HepG2 (cell line): ENCODE results near the gene FGFR2. TPM values are rescaled to one million over a fixed set of nuclear protein-coding genes. Genes with fewer than 3 reads are reported as not detected.
A peak's percentile ranks its signal among the peaks of the same experiment; 100 is the strongest.

Source experiments
- ATAC-seq: fragments of 200-7000 bp; cut with Tn5 transposase; 3 replicates; pipeline ENCODE4 v1.9.1; 2020; ENCODE audit warnings: mild to moderate bottlenecking, moderate library complexity
- BruUV-seq: library from RNA; stranded (reverse); fragments of 400-500 nt; replicated peaks from 2 replicates; lab custom pipeline; 2021; lab: Mats Ljungman, UMichigan
- CTCF ChIA-PET: fragments of 300-600 bp; formaldehyde crosslinking; extraction: SDS; loops from one replicate; lab custom pipeline; 2021; ENCODE audit warnings: low total read pairs, inconsistent platforms, low intra/inter-chr PET ratio; lab: Yijun Ruan, JAX
- POLR2A ChIA-PET: fragments of 350-600 bp; sonication (Branson Sonifier 250); formaldehyde crosslinking; loops from one replicate; lab custom pipeline; 2020; ENCODE audit warnings: antibody characterized with exemption, inconsistent platforms; lab: Yijun Ruan, JAX
- DNase-seq: peaks from one replicate; pipeline ENCODE4 v3.0.0-alpha.2; 2015; ENCODE audit warnings: low spot score
- FAIRE-seq: peaks from 3 replicates; lab custom pipeline; 2011; peaks lifted over from hg19 to GRCh38; lab: Jason Lieb, UNC
- H2AFZ ChIP-seq: one replicate; pipeline ENCODE4 v1.6.1; 2011; ENCODE audit warnings: low read length, inconsistent platforms
- H3K27ac ChIP-seq: fragments of 300-600 bp; 3 replicates; pipeline ENCODE4 v1.8.0; 2011; ENCODE audit warnings: mixed run types, mild to moderate bottlenecking, mixed read lengths, low read length, inconsistent platforms; ENCODE audit not compliant: insufficient read depth; ENCODE audit errors: extremely low read length
- H3K27me3 ChIP-seq, 2 experiments: fragments of 200-600 bp in 1 of 2; 2 replicates in 1 of 2; 3 replicates in 1 of 2; pipeline versions ENCODE4 v1.6.0 to v1.8.0; 2011; ENCODE audit warnings: low read length in 2 of 2, mild to moderate bottlenecking in 2 of 2, moderate library complexity in 2 of 2, inconsistent platforms in 1 of 2; ENCODE audit not compliant: insufficient read depth in 2 of 2, control insufficient read depth in 1 of 2
- H3K36me3 ChIP-seq, 2 experiments: fragments of 200-600 bp in 1 of 2; replicated peaks in 1 of 2; 2 replicates in 1 of 2; 3 replicates in 1 of 2; pipeline versions ENCODE4 v1.5.1 to v1.8.0; 2011; ENCODE audit warnings: low read length in 2 of 2, inconsistent platforms in 1 of 2; ENCODE audit not compliant: insufficient read depth in 2 of 2, control insufficient read depth in 1 of 2
- H3K4me1 ChIP-seq: 2 replicates; pipeline ENCODE4 v1.5.1; 2012; ENCODE audit warnings: low read length, inconsistent platforms; ENCODE audit not compliant: insufficient read depth
- H3K4me2 ChIP-seq: 2 replicates; pipeline ENCODE4 v1.6.0; 2011; ENCODE audit warnings: low read depth, low read length, inconsistent platforms
- H3K4me3 ChIP-seq, 3 experiments: fragments of 200-600 bp in 1 of 3; sonication (generic), shearing (Covaris generic) in 1 of 3; replicated peaks in 1 of 3; 2 replicates each; pipeline ENCODE4 v1.5.1; 2011 to 2016; ENCODE audit warnings: low read length in 3 of 3, inconsistent platforms in 2 of 3, low read depth in 2 of 3, mild to moderate bottlenecking in 2 of 3, control low read depth in 1 of 3, mixed read lengths in 1 of 3; ENCODE audit not compliant: insufficient read depth in 1 of 3
- H3K79me2 ChIP-seq: one replicate; pipeline ENCODE4 v1.6.1; 2011; ENCODE audit warnings: low read length, inconsistent platforms; ENCODE audit not compliant: insufficient read depth
- H3K9ac ChIP-seq: 2 replicates; pipeline ENCODE4 v1.6.0; 2011; ENCODE audit warnings: mild to moderate bottlenecking, low read depth, low read length, inconsistent platforms; ENCODE audit not compliant: insufficient read depth
- H3K9me3 ChIP-seq: 2 replicates; pipeline ENCODE4 v1.5.1; 2012; ENCODE audit warnings: mild to moderate bottlenecking, low read length
- H4K20me1 ChIP-seq: 2 replicates; pipeline ENCODE4 v1.6.0; 2011; ENCODE audit warnings: inconsistent platforms, mild to moderate bottlenecking, low read length, moderate library complexity; ENCODE audit not compliant: insufficient read depth
- CEBPB ChIP-seq: IDR thresholded peaks from 2 replicates; pipeline ENCODE4 v1.6.1; 2011; ENCODE audit warnings: low read depth, low read length, improper control_type of control experiment, borderline replicate concordance
- CEBPG ChIP-seq: IDR thresholded peaks from 2 replicates; pipeline ENCODE4 v1.6.1; 2016
- CHD4 ChIP-seq: fragments of 200-600 bp; sonication (generic); IDR thresholded peaks from 2 replicates; pipeline ENCODE4 v1.7.0; 2017; ENCODE audit warnings: mild to moderate bottlenecking, low read length, borderline replicate concordance
- HDAC1 ChIP-seq: sonication (generic); formaldehyde crosslinking; IDR thresholded peaks from 2 replicates; pipeline ENCODE4 v1.5.1; 2020; ENCODE audit warnings: mild to moderate bottlenecking, missing genetic modification reagents
- NKX3-1 ChIP-seq: sonication (generic); formaldehyde crosslinking; IDR thresholded peaks from 2 replicates; pipeline ENCODE4 v1.5.0; 2020; ENCODE audit warnings: missing genetic modification reagents
- UBTF ChIP-seq: sonication (generic); formaldehyde crosslinking; IDR thresholded peaks from 2 replicates; pipeline ENCODE4 v1.4.0; 2020; ENCODE audit warnings: mild to moderate bottlenecking, missing genetic modification reagents
- ZNF530 ChIP-seq: sonication (generic); formaldehyde crosslinking; IDR thresholded peaks from 2 replicates; pipeline ENCODE4 v1.5.0; 2020; ENCODE audit warnings: low read depth, mild to moderate bottlenecking, missing genetic modification reagents
- ZNF660 ChIP-seq: sonication (generic); formaldehyde crosslinking; IDR thresholded peaks from 2 replicates; pipeline ENCODE4 v1.5.1; 2020; ENCODE audit warnings: mild to moderate bottlenecking, low read depth, missing genetic modification reagents, borderline replicate concordance
- ZNF674 ChIP-seq: sonication (generic); formaldehyde crosslinking; IDR thresholded peaks from 2 replicates; pipeline ENCODE4 v1.5.0; 2020; ENCODE audit warnings: low read depth, mild to moderate bottlenecking, missing genetic modification reagents
- WGBS: methylation state at CpG from one replicate; pipeline ENCODE4 v1.1.6; 2017; ENCODE audit warnings: low lambda C conversion rate; 5-methylcytosine and 5-hydroxymethylcytosine counted together
- in situ Hi-C: cut with HindIII; loops from 2 replicates; pipeline ENCODE4 v1.10.0; 2017; ENCODE audit warnings: low pct_unique_long_range_greater_than_20kb; ENCODE audit not compliant: extremely low pct_ligation_motif_present
- intact Hi-C: fragments of 100-400 bp; cut with micrococcal nuclease; formaldehyde crosslinking; loops from one replicate; pipeline ENCODE4 v1.10.0; 2022; ENCODE audit not compliant: unreplicated experiment
- polyA plus RNA-seq, 8 experiments: library from polyadenylated mRNA; depleted of rRNA in 3 of 8; stranded (reverse) in 7 of 8; unstranded in 1 of 8; fragments of >200 nt; fragmentation: Illumina TruSeq in 4 of 8; extraction: Trizol in 4 of 8; gene quantifications; 2 replicates each; pipeline versions ENCODE4 v1.2.1 to v1.2.3, GENCODE V29; 2011 to 2016; ENCODE audit warnings: low read depth in 4 of 8, missing spikeins in 1 of 8, mixed read lengths in 1 of 8; ENCODE audit not compliant: insufficient read depth in 1 of 8
- total RNA-seq, 5 experiments: library from RNA; depleted of rRNA; stranded (reverse); fragments of >200 nt; fragmentation: Illumina TruSeq; extraction: Trizol; gene quantifications; 2 replicates each; pipeline ENCODE4 v1.2.3, GENCODE V29; 2016; ENCODE audit warnings: low read depth in 1 of 5
- TF ChIP-seq, protein P1 (sequence below): sonication (generic); formaldehyde crosslinking; IDR thresholded peaks from 2 replicates; pipeline ENCODE4 v1.8.0; 2022; ENCODE audit warnings: mild to moderate bottlenecking, missing genetic modification reagents, borderline replicate concordance
- TF ChIP-seq, protein P2 (sequence below): sonication (generic); formaldehyde crosslinking; IDR thresholded peaks from 2 replicates; pipeline ENCODE4 v1.4.0; 2020; ENCODE audit warnings: mild to moderate bottlenecking, missing genetic modification reagents
- TF ChIP-seq, protein P3 (sequence below): sonication (generic); formaldehyde crosslinking; IDR thresholded peaks from 2 replicates; pipeline ENCODE4 v1.4.0; 2020; ENCODE audit warnings: missing genetic modification reagents

The FGFR2 gene
- total and polyA plus RNA-seq, 2 of the 13 experiments (the other 11 are each of a cell fraction or from before 2014, with no cell fraction given), result 1.6 to 2.6 TPM

DNA sequence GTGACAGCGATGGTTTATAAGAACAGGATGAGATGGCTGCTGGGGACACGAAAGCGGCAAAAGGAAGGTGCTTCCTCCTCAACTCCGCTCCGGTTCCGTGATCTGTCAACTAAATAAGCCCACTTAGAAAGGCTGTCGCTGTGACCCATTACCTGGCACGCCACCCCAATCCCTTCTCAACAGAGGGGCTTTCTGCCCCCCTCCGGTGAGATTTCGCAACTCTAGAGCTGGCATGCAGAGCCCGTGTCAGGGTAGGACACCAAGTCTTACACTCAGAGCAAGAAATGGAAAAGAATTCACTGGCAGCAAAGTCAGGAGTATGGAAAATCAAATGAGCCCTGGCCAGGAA lies 66.4 kb downstream of the FGFR2 start:
- no peak for DNase-seq
- Histone ChIP-seq H2AFZ (no peak overlapping the region), H3K4me1 (peaks cover 68% of the 10 kb centered on the region), H3K36me3 (no peaks in the 10 kb centered on the region), H3K27me3 (no peaks in the 10 kb centered on the region), H3K4me3 (peak overlapping the region in 1 of 3 experiments; percentile 58; a peak in 2 of 6 replicates), H3K27ac (peak overlapping the region; percentile 78), H3K9me3 (no peaks in the 10 kb centered on the region), H4K20me1 (no peaks in the 10 kb centered on the region), H3K4me2 (peak overlapping the region; percentile 80), H3K9ac (no peak overlapping the region; the same call in 1 of the 2 replicates), H3K79me2 (no peaks in the 10 kb centered on the region)
- FAIRE-seq, result no peak
- BruUV-seq, result no TSS peak
- TF ChIP-seq CEBPB (peak; percentile 84), NKX3-1 (no peak), ZNF530 (CRISPR knock-in tag) (no peak), CHD4 (peak; percentile 52; the same call in 1 of the 2 replicates), CEBPG (CRISPR knock-in tag) (peak; percentile 54), ZNF674 (CRISPR knock-in tag) (no peak), UBTF (CRISPR knock-in tag) (peak; percentile 13; the same call in 1 of the 2 replicates), ZNF660 (CRISPR knock-in tag) (no peak), HDAC1 (CRISPR knock-in tag) (0 out of 2 replicates have a peak, but pooled peaks have one; percentile 2)
- TF ChIP-seq, protein P1, sequence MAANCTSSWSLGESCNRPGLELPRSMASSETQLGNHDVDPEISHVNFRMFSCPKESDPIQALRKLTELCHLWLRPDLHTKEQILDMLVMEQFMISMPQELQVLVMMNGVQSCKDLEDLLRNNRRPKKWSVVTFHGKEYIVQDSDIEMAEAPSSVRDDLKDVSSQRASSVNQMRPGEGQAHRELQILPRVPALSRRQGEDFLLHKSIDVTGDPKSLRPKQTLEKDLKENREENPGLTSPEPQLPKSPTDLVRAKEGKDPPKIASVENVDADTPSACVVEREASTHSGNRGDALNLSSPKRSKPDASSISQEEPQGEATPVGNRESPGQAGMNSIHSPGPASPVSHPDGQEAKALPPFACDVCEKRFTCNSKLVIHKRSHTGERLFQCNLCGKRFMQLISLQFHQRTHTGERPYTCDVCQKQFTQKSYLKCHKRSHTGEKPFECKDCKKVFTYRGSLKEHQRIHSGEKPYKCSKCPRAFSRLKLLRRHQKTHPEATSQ (CRISPR knock-in tag), result 0 out of 2 replicates have a peak, but pooled peaks have one; percentile 7
- TF ChIP-seq, protein P2, sequence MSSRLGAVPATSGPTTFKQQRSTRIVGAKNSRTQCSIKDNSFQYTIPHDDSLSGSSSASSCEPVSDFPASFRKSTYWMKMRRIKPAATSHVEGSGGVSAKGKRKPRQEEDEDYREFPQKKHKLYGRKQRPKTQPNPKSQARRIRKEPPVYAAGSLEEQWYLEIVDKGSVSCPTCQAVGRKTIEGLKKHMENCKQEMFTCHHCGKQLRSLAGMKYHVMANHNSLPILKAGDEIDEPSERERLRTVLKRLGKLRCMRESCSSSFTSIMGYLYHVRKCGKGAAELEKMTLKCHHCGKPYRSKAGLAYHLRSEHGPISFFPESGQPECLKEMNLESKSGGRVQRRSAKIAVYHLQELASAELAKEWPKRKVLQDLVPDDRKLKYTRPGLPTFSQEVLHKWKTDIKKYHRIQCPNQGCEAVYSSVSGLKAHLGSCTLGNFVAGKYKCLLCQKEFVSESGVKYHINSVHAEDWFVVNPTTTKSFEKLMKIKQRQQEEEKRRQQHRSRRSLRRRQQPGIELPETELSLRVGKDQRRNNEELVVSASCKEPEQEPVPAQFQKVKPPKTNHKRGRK (CRISPR knock-in tag), result 0 out of 2 replicates have a peak, but pooled peaks have one; percentile 31
- TF ChIP-seq, protein P3, sequence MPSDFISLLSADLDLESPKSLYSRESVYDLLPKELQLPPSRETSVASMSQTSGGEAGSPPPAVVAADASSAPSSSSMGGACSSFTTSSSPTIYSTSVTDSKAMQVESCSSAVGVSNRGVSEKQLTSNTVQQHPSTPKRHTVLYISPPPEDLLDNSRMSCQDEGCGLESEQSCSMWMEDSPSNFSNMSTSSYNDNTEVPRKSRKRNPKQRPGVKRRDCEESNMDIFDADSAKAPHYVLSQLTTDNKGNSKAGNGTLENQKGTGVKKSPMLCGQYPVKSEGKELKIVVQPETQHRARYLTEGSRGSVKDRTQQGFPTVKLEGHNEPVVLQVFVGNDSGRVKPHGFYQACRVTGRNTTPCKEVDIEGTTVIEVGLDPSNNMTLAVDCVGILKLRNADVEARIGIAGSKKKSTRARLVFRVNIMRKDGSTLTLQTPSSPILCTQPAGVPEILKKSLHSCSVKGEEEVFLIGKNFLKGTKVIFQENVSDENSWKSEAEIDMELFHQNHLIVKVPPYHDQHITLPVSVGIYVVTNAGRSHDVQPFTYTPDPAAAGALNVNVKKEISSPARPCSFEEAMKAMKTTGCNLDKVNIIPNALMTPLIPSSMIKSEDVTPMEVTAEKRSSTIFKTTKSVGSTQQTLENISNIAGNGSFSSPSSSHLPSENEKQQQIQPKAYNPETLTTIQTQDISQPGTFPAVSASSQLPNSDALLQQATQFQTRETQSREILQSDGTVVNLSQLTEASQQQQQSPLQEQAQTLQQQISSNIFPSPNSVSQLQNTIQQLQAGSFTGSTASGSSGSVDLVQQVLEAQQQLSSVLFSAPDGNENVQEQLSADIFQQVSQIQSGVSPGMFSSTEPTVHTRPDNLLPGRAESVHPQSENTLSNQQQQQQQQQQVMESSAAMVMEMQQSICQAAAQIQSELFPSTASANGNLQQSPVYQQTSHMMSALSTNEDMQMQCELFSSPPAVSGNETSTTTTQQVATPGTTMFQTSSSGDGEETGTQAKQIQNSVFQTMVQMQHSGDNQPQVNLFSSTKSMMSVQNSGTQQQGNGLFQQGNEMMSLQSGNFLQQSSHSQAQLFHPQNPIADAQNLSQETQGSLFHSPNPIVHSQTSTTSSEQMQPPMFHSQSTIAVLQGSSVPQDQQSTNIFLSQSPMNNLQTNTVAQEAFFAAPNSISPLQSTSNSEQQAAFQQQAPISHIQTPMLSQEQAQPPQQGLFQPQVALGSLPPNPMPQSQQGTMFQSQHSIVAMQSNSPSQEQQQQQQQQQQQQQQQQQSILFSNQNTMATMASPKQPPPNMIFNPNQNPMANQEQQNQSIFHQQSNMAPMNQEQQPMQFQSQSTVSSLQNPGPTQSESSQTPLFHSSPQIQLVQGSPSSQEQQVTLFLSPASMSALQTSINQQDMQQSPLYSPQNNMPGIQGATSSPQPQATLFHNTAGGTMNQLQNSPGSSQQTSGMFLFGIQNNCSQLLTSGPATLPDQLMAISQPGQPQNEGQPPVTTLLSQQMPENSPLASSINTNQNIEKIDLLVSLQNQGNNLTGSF, result no peak
- ATAC-seq, result no peak; the same call in 2 of the 3 replicates
- intact Hi-C loops (loop anchor here (1.0 to 2.0 kb wide), 2 partner anchors 9 to 65 kb away; no protein-coding TSS in a partner anchor), in situ Hi-C loops (no loop called here)
- 76% methylated on average over 10 of the region's 11 CpGs for WGBS
- ChIA-PET POLR2A (interaction anchor here (2.0 kb wide), 1 partner anchor 8 kb away, joined by 8 read pairs; no protein-coding TSS in a partner anchor), CTCF (no interaction called here)
